ENCODE measurements around the gene NOVA1. TPM values are rescaled to one million over a fixed set of nuclear protein-coding genes. Genes with fewer than 3 reads are reported as not detected.

Gene NOVA1
- total RNA-seq, 4 donors from 2014 or later = 0.91 to 1.9 (median 1.1) TPM; not detected in 1

DNA sequence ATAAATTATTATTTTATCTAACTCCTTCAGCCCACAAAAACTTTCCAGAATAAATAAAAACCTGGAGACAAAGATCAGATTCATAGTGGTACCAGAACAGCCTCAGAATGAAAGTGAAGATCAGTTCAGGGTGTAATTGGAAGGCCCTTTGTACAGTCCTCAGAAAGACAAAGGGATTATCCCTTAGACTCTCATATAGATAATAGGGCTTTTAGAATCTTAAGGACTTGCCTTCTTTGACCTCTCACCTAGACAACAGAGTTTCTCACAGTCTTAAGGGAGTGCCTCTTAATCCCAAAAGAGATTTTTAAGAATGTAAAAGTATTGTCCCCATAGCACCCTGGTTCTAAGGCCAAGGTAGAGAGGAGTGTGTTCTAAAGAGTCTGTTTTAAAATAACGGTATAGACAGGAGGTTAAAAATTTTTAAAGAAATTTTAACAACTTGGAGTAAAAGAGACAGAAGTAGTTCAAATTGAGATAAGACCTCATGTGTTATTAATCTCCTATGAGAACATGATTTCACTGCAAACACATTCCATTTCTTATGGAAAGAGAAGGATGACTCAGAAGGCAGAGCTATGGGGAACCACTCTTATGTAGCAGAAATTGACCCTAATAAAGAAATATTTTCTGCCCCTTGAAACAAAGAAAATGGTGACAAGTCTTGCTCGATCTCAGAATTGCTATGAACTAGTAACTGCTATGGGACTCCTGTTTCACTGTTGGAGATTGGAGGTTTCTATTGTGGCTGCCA, 24.2 kb upstream of the NOVA1 start:
- WGBS, 2 donors = 76 to 81% methylated on average over 2 of the region's 2 CpGs
- TF ChIP-seq, protein P1, sequence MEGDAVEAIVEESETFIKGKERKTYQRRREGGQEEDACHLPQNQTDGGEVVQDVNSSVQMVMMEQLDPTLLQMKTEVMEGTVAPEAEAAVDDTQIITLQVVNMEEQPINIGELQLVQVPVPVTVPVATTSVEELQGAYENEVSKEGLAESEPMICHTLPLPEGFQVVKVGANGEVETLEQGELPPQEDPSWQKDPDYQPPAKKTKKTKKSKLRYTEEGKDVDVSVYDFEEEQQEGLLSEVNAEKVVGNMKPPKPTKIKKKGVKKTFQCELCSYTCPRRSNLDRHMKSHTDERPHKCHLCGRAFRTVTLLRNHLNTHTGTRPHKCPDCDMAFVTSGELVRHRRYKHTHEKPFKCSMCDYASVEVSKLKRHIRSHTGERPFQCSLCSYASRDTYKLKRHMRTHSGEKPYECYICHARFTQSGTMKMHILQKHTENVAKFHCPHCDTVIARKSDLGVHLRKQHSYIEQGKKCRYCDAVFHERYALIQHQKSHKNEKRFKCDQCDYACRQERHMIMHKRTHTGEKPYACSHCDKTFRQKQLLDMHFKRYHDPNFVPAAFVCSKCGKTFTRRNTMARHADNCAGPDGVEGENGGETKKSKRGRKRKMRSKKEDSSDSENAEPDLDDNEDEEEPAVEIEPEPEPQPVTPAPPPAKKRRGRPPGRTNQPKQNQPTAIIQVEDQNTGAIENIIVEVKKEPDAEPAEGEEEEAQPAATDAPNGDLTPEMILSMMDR (IDR thresholded peaks at IDR 0.05) = no peak
- TF ChIP-seq POLR2A (IDR thresholded peaks at IDR 0.05) = no peak
- Histone ChIP-seq H3K4me1 (no peaks in the 10 kb centered on the region), H3K4me3 (no peak overlapping the region), H3K9me3 (no peaks in the 10 kb centered on the region), H3K27ac (no peak overlapping the region), H3K27me3 (no peaks in the 10 kb centered on the region), H3K36me3 (no peaks in the 10 kb centered on the region)
- intact Hi-C loops (cut with DNase I) = no loop called here
- DNase-seq = no peak

DNA sequence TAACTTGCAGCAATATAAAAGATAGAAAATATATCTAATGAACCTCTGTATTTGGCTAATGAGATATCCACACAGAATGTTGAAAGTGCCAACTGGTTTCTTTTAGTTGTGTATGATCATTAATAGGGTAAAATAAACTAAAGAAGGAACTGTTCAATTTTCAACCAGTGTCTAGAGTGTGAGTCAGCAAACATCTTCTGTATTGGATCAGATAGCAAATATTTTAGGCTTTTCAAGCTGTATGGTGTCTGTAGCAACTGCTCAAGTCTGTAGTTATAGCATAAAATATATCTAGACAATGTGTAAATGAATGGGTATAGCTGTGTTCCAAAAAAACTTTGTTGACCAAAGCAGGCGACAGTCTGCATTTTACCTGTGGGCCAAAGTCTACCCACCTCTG, 23.5 kb upstream of the NOVA1 start:
- Histone ChIP-seq H3K27me3 (no peaks in the 10 kb centered on the region), H3K4me1 (no peaks in the 10 kb centered on the region), H3K4me3 (no peak overlapping the region), H3K9me3 (no peaks in the 10 kb centered on the region), H3K27ac (no peak overlapping the region), H3K36me3 (no peaks in the 10 kb centered on the region)
- intact Hi-C loops (cut with DNase I) = no loop called here
- 83 to 94% methylated on average over 1 of the region's 1 CpG for WGBS, 2 donors
- TF ChIP-seq POLR2A (IDR thresholded peaks at IDR 0.05) = no peak
- TF ChIP-seq, protein P1 (IDR thresholded peaks at IDR 0.05) = no peak
- DNase-seq = no peak

DNA sequence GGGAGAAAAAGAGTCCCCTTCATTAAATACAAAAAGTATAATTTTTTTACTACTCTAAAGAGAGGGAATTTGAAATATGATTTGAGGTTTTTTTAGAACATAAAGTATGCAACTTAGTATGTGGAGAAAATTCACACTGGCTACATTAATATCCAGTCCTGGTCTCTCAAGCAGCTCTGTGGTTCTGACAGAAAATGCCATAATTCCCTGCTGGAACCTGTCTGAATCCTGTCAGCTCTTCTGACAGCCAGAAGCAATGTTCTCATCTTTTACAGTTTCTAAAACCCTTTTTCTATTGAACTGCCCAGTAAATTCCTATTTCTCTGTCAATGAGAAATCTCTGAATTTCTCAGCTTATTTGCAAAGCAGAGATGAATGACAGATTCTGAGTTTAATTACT, 13.4 kb upstream of the NOVA1 start:
- no peaks in the 10 kb centered on the region for H3K36me3 ChIP-seq
- TF ChIP-seq POLR2A (IDR thresholded peaks at IDR 0.05) = no peak
- TF ChIP-seq, protein P1 (IDR thresholded peaks at IDR 0.05) = no peak
- H3K4me3 ChIP-seq = no peak overlapping the region
- H3K9me3 ChIP-seq = no peaks in the 10 kb centered on the region
- intact Hi-C loops (cut with DNase I) = no loop called here
- no peak overlapping the region for H3K27ac ChIP-seq
- no peaks in the 10 kb centered on the region for H3K27me3 ChIP-seq
- H3K4me1 ChIP-seq = no peaks in the 10 kb centered on the region
- no peak for DNase-seq

DNA sequence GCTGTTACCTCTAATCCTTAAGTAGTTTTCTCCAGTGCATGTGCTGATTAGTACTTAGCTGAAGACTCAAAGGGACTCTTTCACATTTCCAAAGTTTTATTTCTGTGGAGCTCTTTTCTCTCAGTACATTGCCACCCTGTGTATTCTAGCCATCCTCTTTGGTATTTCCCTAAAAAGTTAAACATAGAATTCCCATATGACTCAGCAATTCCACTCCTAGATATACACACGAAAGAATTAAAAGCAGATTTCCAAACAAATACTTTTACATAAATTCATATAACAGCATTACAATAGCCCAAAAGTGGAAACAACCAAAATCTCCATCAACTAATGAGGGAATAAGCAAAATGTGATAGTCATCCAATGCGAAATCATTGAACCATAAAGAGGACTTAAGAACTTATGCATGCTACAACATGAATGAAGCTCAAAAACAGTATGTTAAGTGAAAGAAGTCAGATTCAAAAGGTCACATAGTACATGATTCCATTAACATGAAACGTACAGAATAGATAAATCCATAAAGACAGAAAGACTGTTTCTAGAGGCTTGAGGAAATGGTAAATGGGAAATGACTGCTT, 9.0 kb upstream of the NOVA1 start:
- Histone ChIP-seq H3K4me1 (no peaks in the 10 kb centered on the region), H3K4me3 (no peak overlapping the region), H3K36me3 (no peaks in the 10 kb centered on the region), H3K27me3 (no peaks in the 10 kb centered on the region), H3K9me3 (no peaks in the 10 kb centered on the region), H3K27ac (no peak overlapping the region)
- DNase-seq = no peak
- TF ChIP-seq POLR2A (IDR thresholded peaks at IDR 0.05) = no peak
- TF ChIP-seq, protein P1 (IDR thresholded peaks at IDR 0.05) = no peak
- WGBS, 2 donors = 28 to 34% methylated on average over 3 of the region's 3 CpGs
- intact Hi-C loops (cut with DNase I) = no loop called here

DNA sequence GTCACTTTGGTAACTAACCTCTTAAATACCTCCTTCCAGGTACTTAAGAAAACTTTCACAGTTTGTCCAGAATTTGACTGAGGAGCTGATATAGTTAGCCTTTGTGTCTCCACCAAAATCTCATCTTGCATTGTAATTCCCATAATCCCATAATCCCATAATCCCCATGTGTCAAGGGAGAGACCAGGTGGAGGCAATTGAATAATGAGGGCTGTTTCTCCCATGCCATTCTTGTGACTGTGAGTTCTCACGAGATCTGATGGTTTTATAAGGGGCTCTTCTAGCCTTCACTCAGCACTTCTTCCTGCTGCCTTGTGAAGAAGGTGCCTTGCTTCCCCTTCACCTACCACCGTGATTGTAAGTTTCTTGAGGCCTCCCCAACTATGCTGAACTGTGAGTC, 7.8 kb upstream of the NOVA1 start:
- no peak overlapping the region for H3K27ac ChIP-seq
- H3K27me3 ChIP-seq = no peaks in the 10 kb centered on the region
- DNase-seq = no peak
- H3K36me3 ChIP-seq = no peaks in the 10 kb centered on the region
- no peak overlapping the region for H3K4me3 ChIP-seq
- WGBS, 2 donors = 63 to 83% methylated on average over 2 of the region's 2 CpGs
- H3K4me1 ChIP-seq = no peaks in the 10 kb centered on the region
- intact Hi-C loops (cut with DNase I) = no loop called here
- no peaks in the 10 kb centered on the region for H3K9me3 ChIP-seq
- no peak for TF ChIP-seq POLR2A (IDR thresholded peaks at IDR 0.05)
- TF ChIP-seq, protein P1 (IDR thresholded peaks at IDR 0.05) = no peak

All from esophagus squamous epithelium (tissue), 5 donors.